ENCODE measurements around the gene BSX. TPM values are rescaled to one million over a fixed set of nuclear protein-coding genes. Genes with fewer than 3 reads are reported as not detected.

BSX gene
- total and polyA plus RNA-seq, 2 donors (not counting 3 experiments of a cell fraction or from before 2014, with no cell fraction given) = not detected

- H3K4me3 ChIP-seq (replicated peaks in 1 of 3; ENCODE audit: insufficient read depth in 1 of 3, low read depth in 1 of 3, low read length in 3 of 3) = no peak overlapping the region
- FAIRE-seq (no peak), DNase-seq (ENCODE audit: low read depth, low spot score) (no peak)
- no peaks in the 10 kb centered on the region for H3K4me1 ChIP-seq (ENCODE audit: control insufficient read depth, extremely low read depth, insufficient read depth, low read length)
- no peaks in the 10 kb centered on the region for H3K36me3 ChIP-seq (ENCODE audit: control insufficient read depth in 2 of 2, extremely low read depth in 1 of 2, insufficient read depth in 2 of 2, low read length in 2 of 2)
- no TSS peak for BruUV-seq (replicated peaks)
- no peak overlapping the region for H3K4me2 ChIP-seq (ENCODE audit: insufficient read depth, low read length)
- ChIA-PET POLR2A (no interaction called here), CTCF (interaction anchor here (1.0 to 1.9 kb wide), 4 partner anchors 14 to 143 kb away, joined by 3 to 6 read pairs (median 4); no protein-coding TSS in a partner anchor)
- no peak overlapping the region for H3K27ac ChIP-seq (ENCODE audit: insufficient read depth, low read depth, low read length)
- intact Hi-C loops (cut with micrococcal nuclease) (no loop called here), dilution Hi-C loops (cut with MboI; ENCODE audit: extremely low pct_ligation_motif_present, low sequenced_read_pairs) (no loop called here)
- no peaks in the 10 kb centered on the region for H3K27me3 ChIP-seq (ENCODE audit: control insufficient read depth in 2 of 2, insufficient read depth in 2 of 2, low read length in 2 of 2)
- H3K9ac ChIP-seq (replicated peaks; ENCODE audit: extremely low read depth, insufficient read depth, low read length) = no peak overlapping the region
- H3K79me2 ChIP-seq (ENCODE audit: control insufficient read depth, insufficient read depth, low read length) = no peaks in the 10 kb centered on the region
- H4K20me1 ChIP-seq (replicated peaks; ENCODE audit: control insufficient read depth, extremely low read depth, insufficient read depth, low read length) = no peaks in the 10 kb centered on the region
- no peak overlapping the region for H2AFZ ChIP-seq (ENCODE audit: low read depth, low read length)
- no peaks in the 10 kb centered on the region for H3K9me3 ChIP-seq (replicated peaks; ENCODE audit: control insufficient read depth, insufficient read depth, low read length)
- TF ChIP-seq POLR2A (IDR thresholded peaks at IDR 0.05; ENCODE audit: low read depth, low read length) = no peak
- TF ChIP-seq CTCF (IDR thresholded peaks at IDR 0.05; ENCODE audit: extremely low read depth in 1 of 2, insufficient read depth in 1 of 2, low read depth in 1 of 2, low read length in 2 of 2) = no peak
- TF ChIP-seq MYC (IDR thresholded peaks at IDR 0.05; ENCODE audit: low read depth, low read length) = no peak
- no peak for TF ChIP-seq EZH2 (IDR thresholded peaks at IDR 0.05; ENCODE audit: borderline replicate concordance, low read depth, low read length, severe bottlenecking)
- TF ChIP-seq GATA2 (IDR thresholded peaks at IDR 0.05; ENCODE audit: insufficient read depth, insufficient read length, low read depth, low read length) = no peak
- no peak for TF ChIP-seq JUN (IDR thresholded peaks at IDR 0.05; ENCODE audit: borderline replicate concordance, insufficient read depth, insufficient read length, low read depth)
- no peak for TF ChIP-seq POLR2AphosphoS5 (IDR thresholded peaks at IDR 0.05; ENCODE audit: insufficient read depth, low read depth, low read length)
- no peak for TF ChIP-seq MAX (IDR thresholded peaks at IDR 0.05; ENCODE audit: insufficient read depth, insufficient read length)
- TF ChIP-seq FOS (IDR thresholded peaks at IDR 0.05; ENCODE audit: borderline replicate concordance, insufficient read depth, low read length) = no peak
- no peaks in the 10 kb centered on the region for H3K9me1 ChIP-seq (replicated peaks; ENCODE audit: control insufficient read depth, extremely low read depth, insufficient read depth, low read length)
Measured at GRCh38 chr11:123006860-123007542, 25.4 kb upstream of the BSX start.

Measured in endothelial cell of umbilical vein (primary cell).